ENCODE data around the gene CEP120. TPM values are rescaled to one million over a fixed set of nuclear protein-coding genes. Genes with fewer than 3 reads are reported as not detected.

The CEP120 gene
- total RNA-seq, 1 experiment from 2014 or later: 27.1 TPM

GRCh38 chr5:123450114-123450513 is 26.9 kb upstream of the CEP120 start:
- no peak for DNase-seq
- intact Hi-C loops (cut with micrococcal nuclease; ENCODE audit: unreplicated experiment): no loop called here
- Mint-ChIP-seq H3K4me3 (ENCODE audit: low read depth, unreplicated experiment) (no peak overlapping the region), H3K36me3 (ENCODE audit: insufficient read depth, unreplicated experiment) (no peaks in the 10 kb centered on the region), H3K9me3 (ENCODE audit: low read depth, unreplicated experiment) (no peaks in the 10 kb centered on the region), H3K4me1 (ENCODE audit: low read depth, unreplicated experiment) (no peaks in the 10 kb centered on the region), H3K27me3 (ENCODE audit: unreplicated experiment) (no peaks in the 10 kb centered on the region), H3K27ac (ENCODE audit: unreplicated experiment) (no peak overlapping the region)
- no TSS peak for BruUV-seq (replicated peaks)
- no peak for TF ChIP-seq CTCF (IDR thresholded peaks at IDR 0.05; ENCODE audit: unreplicated experiment)
- CTCF ChIA-PET: interaction anchor here (0.9 to 1.1 kb wide), 2 partner anchors 9 to 10 kb away, joined by 3 read pairs; no protein-coding TSS in a partner anchor

- Mint-ChIP-seq H3K27ac (ENCODE audit: unreplicated experiment) (no peak overlapping the region), H3K4me3 (ENCODE audit: low read depth, unreplicated experiment) (no peak overlapping the region), H3K36me3 (ENCODE audit: insufficient read depth, unreplicated experiment) (no peaks in the 10 kb centered on the region), H3K4me1 (ENCODE audit: low read depth, unreplicated experiment) (no peaks in the 10 kb centered on the region), H3K9me3 (ENCODE audit: low read depth, unreplicated experiment) (no peaks in the 10 kb centered on the region), H3K27me3 (ENCODE audit: unreplicated experiment) (no peaks in the 10 kb centered on the region)
- CTCF ChIA-PET: no interaction called here
- no peak for TF ChIP-seq CTCF (IDR thresholded peaks at IDR 0.05; ENCODE audit: unreplicated experiment)
- no peak for DNase-seq
- intact Hi-C loops (cut with micrococcal nuclease; ENCODE audit: unreplicated experiment): no loop called here
- BruUV-seq (replicated peaks): no TSS peak
Observed at GRCh38 chr5:123449424-123449974, 26.3 kb upstream of the CEP120 start.

- no TSS peak for BruUV-seq (replicated peaks)
Observed at GRCh38 chr5:123448743-123449142, 25.5 kb upstream of the CEP120 start.

GRCh38 chr5:123448017-123448617 is 24.9 kb upstream of the CEP120 start:
- BruUV-seq (replicated peaks): no TSS peak
- CTCF ChIA-PET: no interaction called here
- Mint-ChIP-seq H3K27me3 (ENCODE audit: unreplicated experiment) (no peaks in the 10 kb centered on the region), H3K4me3 (ENCODE audit: low read depth, unreplicated experiment) (no peak overlapping the region), H3K9me3 (ENCODE audit: low read depth, unreplicated experiment) (no peaks in the 10 kb centered on the region), H3K27ac (ENCODE audit: unreplicated experiment) (no peak overlapping the region), H3K36me3 (ENCODE audit: insufficient read depth, unreplicated experiment) (no peaks in the 10 kb centered on the region), H3K4me1 (ENCODE audit: low read depth, unreplicated experiment) (no peaks in the 10 kb centered on the region)
- DNase-seq: no peak
- no peak for TF ChIP-seq CTCF (IDR thresholded peaks at IDR 0.05; ENCODE audit: unreplicated experiment)
- intact Hi-C loops (cut with micrococcal nuclease; ENCODE audit: unreplicated experiment): no loop called here

More at GRCh38 chr5:123448743-123449142, 25.5 kb upstream of the CEP120 start:
- CTCF ChIA-PET: no interaction called here
- H3K36me3 Mint-ChIP-seq (ENCODE audit: insufficient read depth, unreplicated experiment): no peaks in the 10 kb centered on the region
- H3K27me3 Mint-ChIP-seq (ENCODE audit: unreplicated experiment): no peaks in the 10 kb centered on the region
- no peaks in the 10 kb centered on the region for H3K9me3 Mint-ChIP-seq (ENCODE audit: low read depth, unreplicated experiment)
- intact Hi-C loops (cut with micrococcal nuclease; ENCODE audit: unreplicated experiment): no loop called here
- DNase-seq: no peak
- H3K4me1 Mint-ChIP-seq (ENCODE audit: low read depth, unreplicated experiment): no peaks in the 10 kb centered on the region
- H3K4me3 Mint-ChIP-seq (ENCODE audit: low read depth, unreplicated experiment): no peak overlapping the region
- no peak for TF ChIP-seq CTCF (IDR thresholded peaks at IDR 0.05; ENCODE audit: unreplicated experiment)
- no peak overlapping the region for H3K27ac Mint-ChIP-seq (ENCODE audit: unreplicated experiment)
